GM18907 (cell line): Measurements from ENCODE around the gene SLC52A1.
"Not testable (repeated sequence)": the region's sequence is repeated elsewhere in the genome, so short reads cannot be mapped to it uniquely, and the experiment has no call there.

Experiments
- ATAC-seq: cut with Tn5 transposase; IDR thresholded peaks from one replicate; pipeline ENCODE4 v1.9.1; 2021; ENCODE audit warnings: mild to moderate bottlenecking, moderate library complexity; ENCODE audit not compliant: unreplicated experiment

Gene SLC52A1

GRCh38 chr17:5031365-5032082, 3.7 kb downstream of the SLC52A1 start:
- ATAC-seq, result peak; percentile 70

GRCh38 chr17:5030168-5030567, 5.1 kb downstream of the SLC52A1 start:
- ATAC-seq, result not testable (repeated sequence)

- no peak for ATAC-seq
These were observed 7.3 kb downstream of the SLC52A1 start for GRCh38 chr17:5027916-5028315.

- ATAC-seq, result no peak
These were observed 7.9 kb downstream of the SLC52A1 start for GRCh38 chr17:5027299-5027698.

GRCh38 chr17:5024604-5025003, 10.6 kb downstream of the SLC52A1 start:
- no peak for ATAC-seq

GRCh38 chr17:5023588-5024147, 11.6 kb downstream of the SLC52A1 start:
- no peak for ATAC-seq

GRCh38 chr17:5022171-5022711, 13.0 kb downstream of the SLC52A1 start:
- ATAC-seq, result no peak

GRCh38 chr17:5020502-5021023, 14.7 kb downstream of the SLC52A1 start:
- ATAC-seq, result no peak

GRCh38 chr17:5019475-5019956, 15.7 kb downstream of the SLC52A1 start:
- no peak for ATAC-seq

- ATAC-seq, result no peak
These were observed 20.9 kb downstream of the SLC52A1 start for GRCh38 chr17:5014357-5014756.

GRCh38 chr17:5011928-5012327, 23.3 kb downstream of the SLC52A1 start:
- ATAC-seq, result no peak

- no peak for ATAC-seq
These were observed 31.9 kb downstream of the SLC52A1 start for GRCh38 chr17:5003214-5003867.

- no peak for ATAC-seq
These were observed 33.0 kb downstream of the SLC52A1 start for GRCh38 chr17:5002121-5002788.

GRCh38 chr17:5000237-5000639, 35.0 kb downstream of the SLC52A1 start:
- ATAC-seq, result no peak

GRCh38 chr17:4999430-5000093, 35.7 kb downstream of the SLC52A1 start:
- ATAC-seq, result no peak

- ATAC-seq, result no peak
These were observed 36.3 kb downstream of the SLC52A1 start for GRCh38 chr17:4998732-4999429.

- peak; percentile 12 for ATAC-seq
These were observed 37.0 kb downstream of the SLC52A1 start for GRCh38 chr17:4998027-4998731.

GRCh38 chr17:4997302-4998026, 37.8 kb downstream of the SLC52A1 start, which contains the start of the genes INCA1 and KIF1C:
Gene INCA1, minus strand, starts transcription at chr17:4997522. Its CDS starts 3,085 bp downstream, at chr17:4994437.
Gene KIF1C, plus strand, starts transcription at chr17:4997950. Its CDS starts 2,297 bp downstream, at chr17:5000247.
- peak; percentile 83 for ATAC-seq
